ENCODE results near the gene NECTIN3. TPM values are rescaled to one million over a fixed set of nuclear protein-coding genes. Genes with fewer than 3 reads are reported as not detected.

Gene NECTIN3, protein sequence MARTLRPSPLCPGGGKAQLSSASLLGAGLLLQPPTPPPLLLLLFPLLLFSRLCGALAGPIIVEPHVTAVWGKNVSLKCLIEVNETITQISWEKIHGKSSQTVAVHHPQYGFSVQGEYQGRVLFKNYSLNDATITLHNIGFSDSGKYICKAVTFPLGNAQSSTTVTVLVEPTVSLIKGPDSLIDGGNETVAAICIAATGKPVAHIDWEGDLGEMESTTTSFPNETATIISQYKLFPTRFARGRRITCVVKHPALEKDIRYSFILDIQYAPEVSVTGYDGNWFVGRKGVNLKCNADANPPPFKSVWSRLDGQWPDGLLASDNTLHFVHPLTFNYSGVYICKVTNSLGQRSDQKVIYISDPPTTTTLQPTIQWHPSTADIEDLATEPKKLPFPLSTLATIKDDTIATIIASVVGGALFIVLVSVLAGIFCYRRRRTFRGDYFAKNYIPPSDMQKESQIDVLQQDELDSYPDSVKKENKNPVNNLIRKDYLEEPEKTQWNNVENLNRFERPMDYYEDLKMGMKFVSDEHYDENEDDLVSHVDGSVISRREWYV
- 15.0 and 15.2 TPM in 2 replicates for total RNA-seq (2014; rRNA removed; shearing (Covaris generic))

DNA sequence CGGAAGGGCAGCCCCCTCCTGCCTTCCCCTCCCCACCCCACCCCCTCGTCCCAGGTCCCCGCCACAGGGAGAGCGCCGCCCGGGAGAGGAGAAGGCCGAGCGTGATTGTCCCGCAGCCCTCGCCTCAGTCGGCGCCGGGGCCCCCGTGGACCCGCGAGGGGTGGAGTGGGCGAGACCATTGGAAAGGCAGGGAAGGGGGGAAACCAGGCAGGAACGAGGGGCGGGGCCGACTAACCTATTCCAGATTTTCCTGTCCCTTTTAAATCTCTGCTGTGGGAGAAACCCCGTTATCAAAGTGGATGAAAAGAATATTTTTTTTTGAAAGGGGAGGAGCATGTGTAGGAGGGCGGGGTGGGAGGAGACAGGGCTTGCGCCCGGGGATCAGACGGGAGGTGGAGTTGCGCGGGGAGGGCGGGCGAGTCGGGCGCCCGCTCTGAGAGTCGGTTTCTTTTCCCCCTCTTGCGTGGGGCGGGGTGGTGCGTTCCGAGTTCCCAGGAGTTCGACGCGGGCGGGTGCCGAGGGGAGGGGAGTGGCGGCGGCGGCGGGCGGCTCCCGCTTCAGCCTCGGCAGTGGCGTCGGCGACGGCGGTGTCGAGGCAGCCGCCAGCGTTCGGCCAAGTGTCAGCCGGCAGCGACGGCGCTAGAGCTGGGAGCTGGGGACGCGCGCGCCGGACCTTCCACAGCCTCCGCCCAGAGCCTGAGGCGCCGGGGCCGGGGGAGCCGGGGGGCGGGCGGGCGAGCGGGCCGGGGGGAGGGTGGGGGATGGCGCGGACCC is at the start of gene NECTIN3:
NECTIN3 (plus strand) TSS at position 560 of the 774 bp plus-strand sequence; CDS start at position 762, 202 bp downstream.
- DNase-seq (ENCODE audit: low read depth): peak; percentile 94

DNA sequence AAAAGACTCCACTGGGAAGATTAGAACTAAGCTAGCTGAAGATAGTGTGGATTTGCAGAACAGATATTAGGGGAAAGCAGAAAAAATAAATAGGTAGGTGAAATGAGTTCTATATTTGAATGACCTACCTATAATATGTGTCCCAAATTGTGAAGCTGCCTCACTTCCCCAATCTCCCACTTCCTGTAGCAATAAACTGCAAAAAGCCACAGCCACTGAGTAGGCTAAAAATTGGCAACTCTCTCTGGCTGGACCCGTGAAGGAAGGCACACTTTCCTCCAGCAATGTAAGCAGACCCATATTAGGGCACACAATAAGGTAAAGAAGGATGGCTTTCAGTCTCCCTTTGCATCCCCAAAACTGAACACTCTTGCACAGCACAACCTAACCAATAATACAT is 43.7 kb upstream of the NECTIN3 start:
- no peak for DNase-seq (ENCODE audit: low read depth)

DNA sequence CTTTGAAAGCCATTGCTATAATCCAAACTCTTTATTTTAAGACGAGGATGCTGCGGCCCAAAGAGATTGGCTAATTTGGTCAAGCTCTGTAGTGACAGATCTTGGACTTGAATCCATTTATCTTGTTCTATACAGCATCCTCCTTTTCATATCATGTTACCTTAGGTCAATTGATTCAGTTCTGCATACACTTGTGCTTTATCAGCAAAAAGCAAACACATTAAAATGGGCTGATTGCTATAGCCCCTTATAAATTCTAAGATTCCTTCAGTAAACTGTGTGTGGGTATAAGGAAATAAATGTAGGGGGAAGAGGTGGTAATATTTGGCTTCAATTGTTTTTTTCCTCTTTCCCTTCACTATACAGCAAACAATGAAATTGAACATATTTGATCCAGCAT is 40.1 kb upstream of the NECTIN3 start:
- no peak for DNase-seq (ENCODE audit: low read depth)

DNA sequence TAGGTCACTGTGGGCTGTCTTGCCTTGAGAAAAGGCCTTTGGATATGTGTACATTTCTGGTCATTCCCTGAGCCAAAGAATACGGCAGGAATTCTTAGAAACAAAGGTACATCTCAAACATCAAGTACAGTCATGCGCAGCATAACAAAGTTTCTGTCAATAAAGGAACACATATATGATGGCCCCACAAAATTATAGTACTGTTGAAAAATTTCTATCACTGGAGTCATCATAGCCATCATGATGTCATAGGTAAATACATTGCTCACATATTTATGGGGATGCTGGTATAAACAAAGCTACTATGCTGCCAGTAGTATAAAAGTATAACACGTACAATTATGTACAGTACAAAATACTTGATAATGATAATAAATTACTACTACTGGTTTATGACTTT is 38.9 kb upstream of the NECTIN3 start:
- no peak for DNase-seq (ENCODE audit: low read depth)

DNA sequence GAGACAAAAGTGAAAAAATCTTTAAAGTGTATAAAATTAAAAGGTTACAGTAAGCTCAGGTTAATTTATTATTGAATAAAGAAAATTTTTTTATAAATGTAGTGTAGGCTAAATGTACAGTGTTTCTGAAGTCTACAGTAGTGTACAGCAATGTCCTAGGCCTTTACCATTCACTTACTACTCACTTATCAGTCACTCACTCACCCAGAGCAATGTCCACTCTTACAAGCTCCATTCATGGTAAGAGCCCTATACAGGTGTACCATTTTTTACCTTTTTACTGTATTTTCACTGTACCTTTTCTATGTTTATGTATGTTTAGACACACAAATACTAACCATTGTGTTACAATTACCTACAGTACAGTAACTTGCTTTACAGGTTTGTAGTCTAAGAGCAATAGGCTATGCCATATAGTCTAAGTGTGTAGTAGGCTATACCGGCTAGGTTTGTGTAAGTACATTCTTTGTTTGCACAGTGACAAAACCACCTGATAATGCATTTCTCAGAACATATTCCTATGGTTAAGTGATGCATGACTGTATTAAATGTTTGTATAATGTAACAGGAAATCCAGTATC is 38.1 kb upstream of the NECTIN3 start:
- DNase-seq (ENCODE audit: low read depth): no peak

DNA sequence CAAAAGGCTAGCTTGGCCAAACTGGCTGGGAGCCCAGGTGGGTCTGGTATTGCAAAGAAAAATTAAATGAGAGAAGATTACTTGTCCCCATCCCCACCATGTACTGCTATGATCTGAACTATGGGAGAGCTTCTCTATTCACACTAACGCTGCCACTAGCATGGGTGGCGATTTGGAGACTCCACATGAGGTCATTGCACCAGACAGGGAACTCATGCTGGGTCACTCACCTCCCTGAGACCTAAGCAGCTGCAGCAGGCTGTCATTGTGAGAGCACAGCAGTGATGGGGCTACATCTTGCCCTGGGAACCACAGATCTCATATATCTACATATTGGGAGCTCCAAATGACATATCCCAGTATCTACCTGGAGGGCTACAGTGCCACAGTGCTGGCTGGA is 36.3 kb upstream of the NECTIN3 start:
- DNase-seq (ENCODE audit: low read depth): no peak

DNA sequence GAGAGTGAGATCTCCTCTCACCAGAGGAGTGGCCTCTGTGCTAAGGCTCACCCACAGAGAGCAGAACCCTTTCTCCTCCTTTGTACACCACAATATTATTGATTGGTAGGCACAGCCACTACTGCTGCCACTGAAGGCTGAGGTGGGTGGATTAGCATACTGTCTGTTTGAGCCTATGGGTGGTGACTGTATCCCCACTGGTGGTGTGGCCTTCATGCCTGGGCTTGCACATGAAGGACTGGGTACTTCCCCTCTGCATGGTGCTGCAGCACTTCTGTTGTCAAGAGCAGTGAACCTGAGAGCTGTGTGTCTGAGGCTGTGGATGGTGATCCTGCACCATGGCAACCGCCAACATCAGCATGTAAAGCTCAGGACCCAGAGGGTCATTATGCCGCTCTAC is 35.7 kb upstream of the NECTIN3 start:
- DNase-seq (ENCODE audit: low read depth): no peak

DNA sequence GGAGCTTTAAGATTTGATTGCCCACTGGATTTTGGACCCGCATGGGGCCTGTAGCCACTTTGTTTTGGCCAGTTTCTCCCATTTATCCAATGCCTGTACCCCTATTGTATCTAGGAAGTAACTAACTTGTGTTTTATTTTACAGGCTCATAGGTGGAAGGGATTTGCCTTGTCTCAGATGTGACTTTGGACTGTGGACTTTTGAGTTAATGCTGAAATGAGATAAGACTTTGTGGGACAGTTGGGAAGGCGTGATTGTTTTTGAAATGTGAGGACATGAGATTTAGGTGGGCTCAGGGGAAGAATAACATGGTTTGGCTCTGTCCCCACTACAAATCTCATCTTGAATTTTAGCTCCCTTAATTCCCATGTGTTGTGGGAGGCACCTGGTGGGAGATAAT is 30.7 kb upstream of the NECTIN3 start:
- no peak for DNase-seq (ENCODE audit: low read depth)

DNA sequence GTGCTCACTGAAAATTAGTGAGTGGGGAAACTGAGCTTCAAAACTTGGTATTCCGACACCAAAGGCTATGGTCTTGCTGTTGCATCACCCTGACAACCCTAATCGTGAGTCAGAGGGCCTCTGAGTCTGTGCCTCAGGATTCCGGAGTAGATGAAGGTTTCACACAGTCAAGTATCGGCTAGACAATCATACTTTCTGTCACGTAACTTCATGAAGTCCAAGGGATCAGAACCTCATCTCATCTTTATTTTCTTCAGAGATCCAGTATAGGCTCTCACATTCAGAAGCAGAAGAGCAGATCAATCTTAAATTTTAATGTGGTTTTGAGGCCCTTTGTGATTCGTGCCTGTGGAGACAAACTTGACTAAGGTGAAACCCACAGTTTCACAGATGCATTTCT is 26.1 kb upstream of the NECTIN3 start:
- peak; percentile 10 for DNase-seq (ENCODE audit: low read depth)

DNA sequence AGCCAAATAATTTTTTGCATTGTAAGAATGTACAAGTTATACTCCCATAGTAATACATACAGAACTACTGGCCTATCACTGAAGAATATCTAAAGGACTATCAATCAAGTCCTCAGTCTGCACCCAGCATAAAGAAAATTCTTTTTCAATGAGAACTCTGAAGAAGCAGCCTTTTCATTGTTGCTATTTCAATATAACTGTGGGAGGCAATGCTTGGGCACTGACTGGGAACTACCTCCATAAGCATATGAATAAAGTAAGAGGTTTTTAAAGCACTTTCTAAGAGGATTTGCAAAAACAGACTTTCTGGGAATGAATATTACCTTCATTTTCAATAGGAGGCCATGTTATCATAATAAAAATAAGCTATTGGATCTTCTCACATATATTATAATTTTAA is 24.6 kb upstream of the NECTIN3 start:
- DNase-seq (ENCODE audit: low read depth): no peak

DNA sequence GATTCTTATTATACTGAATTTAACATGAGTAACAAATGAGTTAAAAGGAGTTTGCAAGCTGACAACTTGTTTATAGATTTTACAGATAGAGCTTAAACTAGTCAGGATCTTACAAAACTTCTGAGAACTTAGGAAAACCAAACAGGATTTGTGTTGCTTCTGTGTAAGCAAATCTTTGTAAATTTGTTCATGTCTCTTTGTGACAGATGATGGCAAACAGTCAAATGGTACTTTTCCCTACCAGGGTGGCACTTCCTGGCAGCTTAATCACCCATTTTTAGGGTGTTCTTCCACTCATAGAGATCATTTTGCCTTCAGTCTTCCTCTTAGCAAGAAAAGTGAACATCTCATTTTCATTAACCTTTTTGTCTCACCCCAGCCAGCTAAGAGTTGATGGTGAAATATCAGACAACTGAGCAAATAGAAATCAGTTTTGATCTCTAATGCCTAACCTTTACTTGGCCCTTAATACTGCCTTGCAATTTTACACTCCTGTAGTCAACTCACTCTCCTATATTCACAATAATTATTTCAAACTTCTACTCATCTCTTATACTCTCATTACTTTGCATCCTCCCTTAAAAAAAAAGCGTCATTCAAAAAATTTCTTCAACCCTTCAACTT is 23.7 kb upstream of the NECTIN3 start:
- no peak for DNase-seq (ENCODE audit: low read depth)

DNA sequence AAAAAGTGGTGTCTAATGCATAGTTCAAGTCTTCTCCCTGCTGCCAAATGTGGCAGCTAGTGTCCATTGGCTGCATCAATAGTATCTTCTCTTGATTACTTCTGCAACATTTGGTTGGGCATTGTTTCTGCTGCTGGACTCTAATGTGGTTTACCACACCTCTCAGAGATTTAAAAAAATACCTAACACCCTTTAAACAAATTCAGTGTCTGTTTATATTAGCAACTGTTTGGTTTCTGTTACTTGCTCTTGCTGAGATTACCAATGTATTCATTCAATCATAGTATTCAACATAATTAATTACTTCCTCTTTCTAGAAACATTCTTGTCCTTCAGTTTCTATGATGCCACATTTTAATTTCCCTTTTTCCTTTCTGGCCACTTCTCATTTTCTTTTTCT is 20.3 kb upstream of the NECTIN3 start:
- DNase-seq (ENCODE audit: low read depth): no peak

DNA sequence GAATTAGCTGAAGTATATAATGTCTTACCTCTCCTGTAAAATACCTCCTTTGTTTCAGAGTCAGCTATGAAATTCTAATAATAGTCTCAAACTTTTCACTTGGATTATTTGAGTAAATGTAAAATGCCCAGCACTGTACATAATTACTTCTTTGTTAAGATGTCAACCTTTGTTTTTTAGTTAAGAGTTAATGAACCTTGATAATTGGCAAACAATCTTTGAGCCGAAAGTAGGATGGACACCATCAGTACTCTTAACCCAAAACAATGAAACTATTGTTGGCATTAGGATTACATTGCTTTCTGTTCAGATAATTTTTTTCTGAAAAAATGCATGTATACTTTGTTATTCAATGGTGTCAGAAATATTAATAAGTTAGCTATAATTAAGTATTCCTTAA is 3.0 kb upstream of the NECTIN3 start:
- DNase-seq (ENCODE audit: low read depth): no peak

DNA sequence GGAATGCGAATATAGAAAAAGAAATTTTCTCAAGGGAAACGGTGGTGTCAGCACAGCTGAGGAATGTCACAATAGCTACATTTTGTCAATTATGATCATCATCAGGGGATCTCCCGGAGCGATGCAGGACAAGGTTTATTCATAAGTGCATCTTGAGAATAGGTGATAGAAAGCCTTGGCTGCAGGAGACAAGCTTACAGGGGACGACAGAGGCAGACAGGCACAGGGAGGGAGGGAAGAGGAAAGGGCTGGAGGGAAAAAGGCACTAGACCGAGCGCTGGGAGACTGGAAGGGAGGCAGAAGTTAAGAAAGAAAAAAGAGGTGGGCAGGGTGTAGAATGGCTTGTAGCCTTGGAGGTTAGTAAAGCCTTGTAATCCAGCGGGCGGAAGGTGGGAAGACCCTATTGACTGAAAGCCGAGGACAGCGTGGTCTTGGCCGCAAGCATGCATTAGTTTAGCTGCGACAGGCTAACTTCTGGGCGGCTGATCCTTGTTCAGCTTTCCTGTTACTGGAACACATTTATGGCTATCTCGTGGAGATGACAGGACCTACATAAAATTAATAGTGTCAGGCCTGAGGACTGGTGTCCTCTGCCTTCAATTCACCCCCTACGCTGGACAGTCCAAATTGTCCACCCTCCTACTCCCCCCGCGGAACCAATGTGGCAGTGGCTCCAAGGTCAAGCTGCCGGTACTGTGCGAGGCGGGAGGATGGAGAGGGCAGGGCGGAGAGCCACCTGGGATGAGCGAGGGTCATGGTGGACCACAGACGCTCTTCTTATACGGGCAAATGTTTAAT is 1.4 kb upstream of the NECTIN3 start:
- no peak for DNase-seq (ENCODE audit: low read depth)

DNA sequence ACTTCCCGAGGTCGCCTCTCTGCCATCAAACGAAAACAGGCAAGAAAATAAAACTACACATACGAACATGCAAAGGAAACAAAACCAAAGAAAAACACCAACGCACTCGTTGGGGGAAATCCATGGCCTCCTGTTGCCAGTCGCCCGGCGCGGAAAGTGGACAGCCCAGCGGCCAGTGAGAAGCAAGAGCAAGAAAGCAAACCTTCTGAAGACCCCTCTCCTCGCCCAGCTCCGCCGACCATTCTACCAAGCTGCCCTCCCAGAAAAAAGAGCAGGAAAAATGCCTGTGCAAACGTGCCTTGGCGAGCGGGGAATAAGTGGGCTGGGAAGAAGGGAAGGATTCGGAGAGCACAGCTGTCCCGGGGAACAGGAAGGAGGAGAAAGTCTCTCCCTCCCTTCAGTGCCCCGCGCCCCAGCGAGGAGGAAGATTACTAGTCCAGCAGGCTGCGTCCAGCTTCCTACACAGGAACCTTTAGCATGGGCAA is 802 bp upstream of the NECTIN3 start:
- no peak for DNase-seq (ENCODE audit: low read depth)

DNA sequence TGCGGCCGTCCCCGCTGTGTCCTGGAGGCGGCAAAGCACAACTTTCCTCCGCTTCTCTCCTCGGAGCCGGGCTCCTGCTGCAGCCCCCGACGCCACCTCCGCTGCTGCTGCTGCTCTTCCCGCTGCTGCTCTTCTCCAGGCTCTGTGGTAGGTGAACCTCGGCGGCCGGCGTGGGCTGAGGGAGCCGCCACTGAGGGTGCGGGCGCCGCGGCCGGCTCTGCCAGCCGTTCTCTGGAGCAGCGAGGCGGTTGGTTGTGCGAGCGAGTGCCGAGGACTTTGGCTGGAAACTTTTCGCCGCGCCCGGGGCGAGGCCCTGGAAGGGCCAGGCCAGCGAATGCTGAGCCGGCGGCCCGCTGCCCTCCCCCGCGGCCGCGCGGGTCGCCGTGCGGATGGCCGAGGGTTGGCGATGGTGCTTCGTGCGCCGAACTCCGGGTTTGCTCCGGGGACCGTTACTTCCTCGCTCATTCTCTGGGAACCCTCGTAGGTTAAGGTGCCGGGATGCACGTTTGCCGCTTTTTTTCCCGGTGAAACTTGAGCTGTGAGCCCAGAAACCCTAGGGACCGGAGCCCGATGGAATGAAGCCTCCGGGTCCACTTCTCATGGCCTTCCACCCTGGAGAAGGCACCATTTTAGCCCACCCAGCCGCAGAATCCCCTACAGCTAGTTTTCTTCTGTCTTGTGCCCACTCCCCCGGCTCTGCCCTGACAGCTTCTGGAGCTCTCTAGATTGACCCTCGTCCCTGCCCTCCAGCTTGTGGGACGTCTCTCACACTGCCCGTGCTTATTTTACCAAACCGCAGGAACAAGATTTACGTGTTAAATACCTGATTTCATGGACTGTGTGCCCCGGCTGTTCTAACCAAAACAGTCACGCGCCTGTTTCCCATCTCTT is 660 bp downstream of the NECTIN3 start:
- DNase-seq (ENCODE audit: low read depth): peak; percentile 58

DNA sequence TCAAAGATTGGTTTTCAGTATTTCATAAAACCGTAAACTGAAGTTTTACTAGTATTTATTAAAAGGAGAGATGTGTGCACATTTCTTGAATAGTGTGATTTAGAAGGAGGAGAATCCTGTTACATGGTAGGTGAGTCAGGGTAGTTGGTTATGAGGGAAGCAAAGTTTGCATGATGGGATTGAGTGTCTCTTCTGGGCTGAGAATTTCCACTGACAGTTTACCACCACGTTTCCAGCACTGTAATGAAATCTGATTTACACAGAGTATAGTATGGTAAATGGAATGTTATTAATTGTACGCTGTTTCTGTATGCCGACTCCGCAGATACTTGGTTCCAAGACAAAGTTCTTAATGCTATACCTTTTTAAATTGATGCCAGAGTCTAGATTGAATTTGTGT is 1.6 kb downstream of the NECTIN3 start:
- DNase-seq (ENCODE audit: low read depth): peak; percentile 10

DNA sequence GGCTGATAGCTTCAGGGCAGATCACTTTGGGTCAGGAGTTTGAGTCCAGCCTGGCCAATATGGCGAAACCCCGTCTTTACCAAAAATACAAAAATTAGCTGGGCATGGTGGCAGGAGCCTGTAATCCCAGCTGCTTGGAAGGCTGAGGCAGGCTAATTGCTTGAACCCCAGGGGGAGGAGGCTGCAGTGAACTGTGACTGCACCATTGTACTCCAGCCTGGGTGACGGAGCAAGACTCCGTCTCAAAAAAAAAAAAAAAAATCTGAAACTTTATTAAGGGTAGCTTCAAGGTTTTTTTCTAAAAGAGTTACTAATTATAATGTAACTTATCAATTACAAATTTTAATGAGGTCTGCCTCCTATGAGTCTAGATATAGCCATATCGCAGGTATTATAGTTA is 5.1 kb downstream of the NECTIN3 start:
- no peak for DNase-seq (ENCODE audit: low read depth)

DNA sequence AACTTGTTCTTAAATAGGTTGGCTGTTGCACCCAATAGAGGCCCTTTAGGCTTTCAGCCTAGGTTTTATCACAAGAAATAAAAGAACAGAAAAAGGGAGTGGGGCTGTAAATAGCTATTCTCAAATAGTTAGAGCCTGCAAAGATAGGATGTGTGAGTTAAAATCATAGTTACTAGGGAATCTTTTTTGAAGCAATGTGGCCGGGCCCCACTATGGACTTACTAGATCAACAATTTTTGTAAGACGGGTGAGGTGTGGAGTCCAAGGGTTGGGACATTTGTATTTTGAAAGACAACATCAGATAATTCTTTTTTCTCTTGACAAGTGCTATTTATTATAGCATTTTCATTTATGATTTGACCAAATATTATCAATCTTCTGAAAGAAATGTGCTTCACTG is 5.8 kb downstream of the NECTIN3 start:
- DNase-seq (ENCODE audit: low read depth): no peak

DNA sequence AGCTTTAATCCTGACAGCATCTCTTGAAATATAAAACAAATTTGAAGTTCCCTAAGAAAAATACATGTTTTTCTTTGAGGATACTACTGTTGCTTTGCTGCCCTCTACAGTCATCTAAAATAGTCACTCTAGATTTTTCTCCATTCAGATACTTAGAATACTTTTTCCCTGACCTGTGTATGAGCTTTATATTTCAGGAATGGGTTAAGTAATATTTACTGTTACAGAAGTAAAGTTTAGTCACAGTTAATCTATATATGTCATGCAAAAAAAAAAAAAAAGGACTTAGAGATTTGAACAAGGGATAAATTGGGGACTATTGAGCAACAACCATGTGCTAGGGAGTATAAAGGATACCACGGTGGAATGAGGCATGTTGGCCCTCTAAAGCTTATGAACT is 8.8 kb downstream of the NECTIN3 start:
- no peak for DNase-seq (ENCODE audit: low read depth)
